Measurements from ENCODE around the gene ABTB1.

The ABTB1 gene

DNA sequence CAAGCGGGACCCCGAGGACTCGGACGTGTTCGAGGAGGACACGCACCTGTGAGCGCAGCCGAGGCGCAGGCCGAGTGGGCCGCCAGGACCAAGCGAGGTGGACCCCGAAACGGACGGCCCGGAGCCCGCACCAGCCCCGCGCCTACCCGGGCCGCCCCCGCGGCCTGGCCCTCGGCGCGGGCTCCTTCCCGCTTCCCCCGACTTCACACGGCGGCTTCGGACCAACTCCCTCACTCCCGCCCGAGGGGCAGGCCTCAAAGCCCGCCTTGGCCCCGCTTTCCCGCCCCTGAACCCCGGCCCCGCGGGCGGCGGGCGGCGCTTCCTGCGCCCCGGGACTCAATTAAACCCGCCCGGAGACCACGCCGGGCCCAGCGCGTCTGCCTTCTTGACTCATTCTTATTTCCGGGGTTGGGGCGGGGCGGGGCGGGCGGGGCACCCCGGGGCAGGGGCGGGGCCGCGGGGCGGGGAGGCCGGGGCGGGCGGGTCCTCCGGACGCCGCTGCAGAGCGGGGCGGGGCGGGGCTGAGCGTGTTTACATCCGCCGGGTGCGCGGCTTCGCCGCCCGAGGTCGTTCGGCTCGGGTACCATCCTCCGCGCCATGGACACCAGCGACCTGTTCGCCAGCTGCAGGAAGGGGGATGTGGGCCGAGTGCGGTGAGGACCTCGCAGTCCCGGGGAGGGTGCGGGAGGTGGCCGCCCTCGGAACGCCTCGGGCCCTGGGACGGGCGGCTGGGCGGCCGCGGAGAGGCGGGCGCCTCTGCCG lies at the start of gene ABTB1:
ABTB1 (plus strand) TSS at position 524 of the 762 bp plus-strand sequence; CDS start at position 598, 74 bp downstream.
- DNase-seq (ENCODE audit: low read depth, low spot score) = no peak

- DNase-seq (ENCODE audit: low read depth, low spot score) = no peak
Observed at GRCh38 chr3:127624063-127624462, 48.7 kb upstream of the ABTB1 start.

DNA sequence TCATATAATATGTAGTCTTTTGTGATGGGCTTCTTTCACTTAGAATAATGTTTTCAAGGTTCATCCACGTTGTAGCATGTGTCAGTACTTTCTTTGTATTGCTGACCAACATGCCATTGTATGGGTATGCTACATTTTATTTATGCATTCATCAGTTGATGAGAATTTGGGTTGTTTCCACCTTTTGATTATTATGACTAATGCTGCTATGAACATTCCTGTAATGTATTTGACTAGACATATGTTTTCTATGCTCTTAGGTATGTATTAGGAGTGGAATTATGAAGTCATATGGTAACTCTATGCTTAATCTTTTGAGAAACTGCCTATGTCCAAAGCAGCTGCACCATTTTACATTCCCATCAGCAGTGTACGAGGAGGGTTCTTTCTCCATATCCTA lies 46.9 kb upstream of the ABTB1 start:
- DNase-seq (ENCODE audit: low read depth, low spot score) = no peak

DNA sequence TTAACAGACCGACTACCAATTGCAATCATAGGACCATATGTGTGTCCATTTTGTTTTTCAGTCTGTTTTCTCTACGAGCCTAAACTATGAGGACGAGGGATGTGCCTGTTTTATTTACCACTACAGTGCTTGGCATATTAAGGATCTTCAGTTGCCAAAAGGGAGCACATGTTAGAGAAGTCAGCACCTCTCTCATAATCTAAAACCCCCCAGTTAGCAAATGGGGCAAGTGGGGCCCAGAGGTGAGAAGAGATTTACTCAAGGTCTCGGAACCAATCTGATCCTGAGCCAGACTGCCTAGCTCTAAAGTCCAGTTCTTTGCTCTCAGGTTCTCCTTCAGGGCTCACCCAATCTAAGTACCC lies 44.3 kb upstream of the ABTB1 start:
- no peak for DNase-seq (ENCODE audit: low read depth, low spot score)

DNA sequence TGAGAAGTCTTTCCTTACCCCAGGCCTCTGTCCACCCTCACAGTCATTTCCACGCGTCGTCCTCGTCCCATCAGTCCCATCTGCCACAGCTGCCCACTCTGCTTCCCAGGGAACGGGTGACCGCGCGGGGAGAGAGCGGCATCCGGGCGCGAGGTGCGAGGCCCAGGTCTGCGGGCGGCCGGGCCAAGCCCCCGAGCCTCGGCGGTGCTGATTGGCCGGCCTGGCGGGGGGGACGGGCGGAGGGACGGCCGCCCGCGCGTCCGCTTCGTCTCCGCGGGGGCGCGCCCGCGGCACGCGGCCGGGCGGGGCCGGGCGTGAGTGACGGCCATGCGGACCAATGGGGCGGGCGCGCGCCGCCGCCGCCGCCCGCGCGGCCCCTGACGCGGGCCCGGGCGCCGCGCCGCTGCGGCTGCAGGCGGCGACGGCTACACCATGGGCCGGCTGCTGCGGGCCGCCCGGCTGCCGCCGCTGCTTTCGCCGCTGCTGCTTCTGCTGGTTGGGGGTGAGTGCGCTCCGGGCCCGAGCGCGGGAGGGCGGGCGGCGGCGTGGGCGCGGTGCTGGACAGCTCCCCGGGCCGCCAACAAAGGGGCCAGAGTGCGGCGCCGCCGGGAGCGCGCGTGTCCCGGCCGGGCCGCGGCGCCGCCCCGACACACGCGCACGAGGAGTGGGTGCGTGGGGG lies 43.8 kb upstream of the ABTB1 start, which contains the start of gene PODXL2:
PODXL2 (plus strand) TSS at position 398 of the 679 bp plus-strand sequence; CDS start at position 433, 35 bp downstream.
- no peak for DNase-seq (ENCODE audit: low read depth, low spot score)

- no peak for DNase-seq (ENCODE audit: low read depth, low spot score)
Observed at GRCh38 chr3:127629467-127630403, 43.0 kb upstream of the ABTB1 start.

DNA sequence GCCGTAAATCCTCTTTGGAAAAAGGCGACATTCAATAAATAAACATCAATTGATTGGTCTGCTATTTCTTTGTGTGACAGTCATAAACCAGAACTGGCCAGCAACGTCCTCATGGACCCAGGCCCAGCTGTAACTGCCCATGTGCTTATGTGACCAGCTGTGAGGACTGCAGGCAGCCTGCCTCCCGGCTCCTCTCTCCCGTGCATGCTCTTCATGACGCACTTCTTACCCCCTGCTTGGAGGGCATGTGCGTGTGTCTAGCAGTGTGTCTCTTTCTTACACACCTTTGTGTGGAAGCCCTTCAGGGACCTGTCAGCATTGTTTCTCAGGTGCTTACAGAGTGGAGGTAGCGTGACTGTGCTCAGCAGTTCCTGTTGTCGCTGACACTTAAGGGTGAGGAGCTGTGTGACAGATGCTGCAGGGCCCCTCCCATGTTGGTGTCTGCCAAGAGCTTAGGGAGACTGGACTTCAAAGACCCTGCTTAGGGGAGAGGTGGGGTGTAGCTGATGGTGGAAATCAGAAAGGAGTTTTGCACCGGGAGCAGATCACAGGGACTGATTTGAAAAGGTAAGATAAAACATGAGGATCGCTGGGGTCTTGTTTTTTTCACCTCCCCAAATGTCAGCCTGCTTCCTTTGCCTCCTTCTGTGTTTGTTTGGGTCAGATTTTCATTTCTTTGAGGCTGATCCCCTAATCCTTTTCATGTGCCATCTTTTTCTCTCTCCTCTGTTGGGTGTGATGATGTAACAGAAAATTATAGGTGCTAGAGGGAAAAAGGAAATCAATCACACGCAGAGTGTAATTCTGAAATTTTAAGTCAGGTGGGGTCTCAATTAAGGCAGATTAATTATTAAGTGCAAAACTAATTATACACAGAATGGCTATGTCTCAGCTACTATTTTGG lies 41.7 kb upstream of the ABTB1 start:
- no peak for DNase-seq (ENCODE audit: low read depth, low spot score)

GRCh38 chr3:127632035-127632820 lies 40.5 kb upstream of the ABTB1 start:
- DNase-seq (ENCODE audit: low read depth, low spot score) = no peak

- no peak for DNase-seq (ENCODE audit: low read depth, low spot score)
Observed at GRCh38 chr3:127634653-127635052, 38.1 kb upstream of the ABTB1 start.

GRCh38 chr3:127637546-127637945 lies 35.2 kb upstream of the ABTB1 start:
- DNase-seq (ENCODE audit: low read depth, low spot score) = no peak

- no peak for DNase-seq (ENCODE audit: low read depth, low spot score)
Observed at GRCh38 chr3:127637971-127638370, 34.8 kb upstream of the ABTB1 start.

DNA sequence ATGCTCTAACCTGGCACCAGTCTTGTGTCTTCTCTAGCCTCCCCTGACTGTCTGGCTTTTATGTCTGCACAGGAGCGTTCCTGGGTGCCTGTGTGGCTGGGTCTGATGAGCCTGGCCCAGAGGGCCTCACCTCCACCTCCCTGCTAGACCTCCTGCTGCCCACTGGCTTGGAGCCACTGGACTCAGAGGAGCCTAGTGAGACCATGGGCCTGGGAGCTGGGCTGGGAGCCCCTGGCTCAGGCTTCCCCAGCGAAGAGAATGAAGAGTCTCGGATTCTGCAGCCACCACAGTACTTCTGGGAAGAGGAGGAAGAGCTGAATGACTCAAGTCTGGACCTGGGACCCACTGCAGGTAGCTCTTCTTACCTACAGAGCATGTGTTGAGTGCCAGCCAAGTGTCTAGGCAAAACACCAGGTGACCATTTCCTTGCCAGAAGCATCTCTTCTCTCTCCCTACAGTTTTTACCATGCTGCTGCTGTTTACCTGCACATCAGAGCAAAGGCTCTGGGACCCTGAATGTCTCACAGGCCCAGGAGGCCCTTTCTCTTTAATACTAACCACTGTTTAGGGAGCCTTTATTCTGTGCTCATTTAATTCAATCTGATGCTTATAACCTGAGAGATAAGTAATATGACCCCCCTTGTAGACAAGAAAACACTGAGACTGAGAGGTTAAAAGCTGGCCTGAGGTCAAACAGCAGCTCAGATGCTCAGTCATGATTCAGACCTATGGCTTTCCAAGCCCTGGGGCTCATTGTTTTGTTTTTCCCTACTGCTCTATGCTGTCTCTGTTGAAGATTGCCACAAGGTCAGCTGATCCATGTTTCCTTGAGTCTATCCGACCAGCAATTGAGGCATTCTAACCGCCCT lies 33.3 kb upstream of the ABTB1 start:
- no peak for DNase-seq (ENCODE audit: low read depth, low spot score)

- no peak for DNase-seq (ENCODE audit: low read depth, low spot score)
Observed at GRCh38 chr3:127640042-127640355, 32.8 kb upstream of the ABTB1 start.

DNA sequence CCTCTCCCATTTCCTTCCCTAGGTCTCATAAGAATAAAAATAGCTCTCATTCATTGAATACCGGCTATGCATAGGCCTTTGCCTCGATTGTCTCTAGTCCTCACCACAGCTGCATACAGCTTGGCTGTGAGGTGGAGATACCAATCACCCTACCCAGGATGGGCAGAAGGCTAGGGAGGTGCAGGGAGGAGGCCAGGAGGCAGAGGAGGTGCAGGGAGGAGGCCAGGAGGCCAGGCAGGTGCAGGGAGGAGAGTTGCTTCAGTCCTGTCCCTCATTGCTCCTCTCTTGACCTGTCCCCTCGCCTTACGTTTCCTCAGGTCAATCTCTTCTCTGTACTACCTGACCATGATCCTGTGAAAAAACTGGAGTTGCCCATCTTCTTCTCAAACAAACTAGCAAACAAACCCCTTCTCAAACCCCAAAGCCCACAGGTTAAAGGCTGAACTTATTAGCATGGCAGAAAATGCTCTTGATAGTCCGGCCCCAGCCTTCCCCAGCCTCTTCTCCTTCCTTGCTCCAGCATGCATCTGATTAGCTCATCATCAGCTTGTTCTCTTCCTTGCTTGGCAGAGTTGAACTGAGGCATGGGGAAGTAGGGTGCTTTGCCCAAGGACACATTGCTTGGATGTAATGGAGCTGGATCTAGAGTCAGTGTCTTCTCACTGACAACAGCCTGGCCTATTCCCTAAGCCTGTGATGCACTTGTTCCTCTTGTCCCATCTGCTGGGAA lies 27.9 kb upstream of the ABTB1 start:
- DNase-seq (ENCODE audit: low read depth, low spot score) = no peak

GRCh38 chr3:127645371-127646015 lies 27.3 kb upstream of the ABTB1 start:
- DNase-seq (ENCODE audit: low read depth, low spot score) = no peak

DNA sequence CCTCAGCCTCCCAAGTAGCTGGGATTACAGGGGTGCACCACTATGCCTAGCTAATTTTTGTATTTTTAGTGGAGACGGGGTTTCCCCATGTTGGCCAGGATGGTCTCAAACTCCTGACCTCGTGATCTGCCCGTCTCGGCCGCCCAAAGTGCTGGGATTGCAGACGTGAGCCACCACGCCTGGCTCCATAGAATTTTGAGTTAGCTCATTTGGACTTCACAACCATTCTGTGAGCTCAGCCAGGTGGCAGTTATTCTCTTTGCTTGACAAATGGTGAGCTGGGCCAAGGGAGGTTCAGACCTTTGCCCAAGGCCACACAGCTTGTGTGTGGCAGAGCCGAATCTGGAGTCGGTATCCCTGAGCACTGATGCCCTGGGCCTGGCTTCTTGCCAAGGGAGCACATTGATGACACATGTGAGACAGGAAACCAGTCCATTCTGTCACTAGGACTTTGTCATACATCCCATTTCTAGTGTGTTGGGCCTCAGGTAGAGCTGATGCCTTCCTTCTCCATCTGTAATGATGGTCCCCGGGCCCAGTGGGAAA lies 26.2 kb upstream of the ABTB1 start:
- no peak for DNase-seq (ENCODE audit: low read depth, low spot score)

DNA sequence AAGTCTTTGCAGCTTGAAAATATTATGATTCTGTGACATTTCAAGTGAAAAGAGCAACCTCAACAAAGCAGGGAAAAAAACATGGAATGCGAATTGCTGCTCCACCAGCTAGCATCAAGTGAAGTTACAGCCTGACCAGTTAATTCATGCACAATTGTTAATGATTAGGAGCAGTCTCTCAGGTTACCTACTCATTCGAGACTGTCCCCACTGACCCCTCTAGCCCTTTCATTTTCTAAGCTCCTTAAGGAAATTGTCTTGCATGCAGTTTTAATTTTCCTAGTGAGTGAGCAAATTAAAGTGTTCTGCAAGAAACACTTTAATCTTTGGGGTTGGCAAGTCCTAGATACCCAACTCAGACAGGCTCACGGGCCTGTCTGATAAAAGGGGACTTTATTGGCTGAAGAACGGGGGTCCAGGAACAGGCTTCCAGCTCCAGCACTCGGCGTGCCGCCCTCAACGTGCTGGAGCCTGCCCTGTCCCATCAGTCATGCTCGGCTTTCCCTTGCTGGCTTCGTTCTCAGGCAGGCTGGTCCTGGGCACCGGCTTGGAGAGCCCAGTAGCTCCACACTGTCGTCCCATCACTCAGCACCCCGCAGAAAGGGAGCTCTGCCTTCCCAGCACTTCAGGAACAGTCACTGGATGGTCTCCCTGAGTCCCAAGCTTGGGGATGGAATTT lies 25.4 kb upstream of the ABTB1 start:
- DNase-seq (ENCODE audit: low read depth, low spot score) = no peak

Data from brain pericyte (primary cell).